IMR-90 (cell line): ENCODE data around the gene LRFN4.

Experiments
- CEBPB ChIP-seq: IDR thresholded peaks from 2 replicates; pipeline ENCODE4 v1.6.1; 2012; ENCODE audit warnings: low read depth, low read length, improper control_type of control experiment
- CTCF ChIP-seq: conservative IDR thresholded peaks from 2 replicates; pipeline ENCODE4 v1.5.1; 2012; ENCODE audit warnings: mild to moderate bottlenecking, low read depth, low read length, improper control_type of control experiment
- MAFK ChIP-seq: IDR thresholded peaks from 2 replicates; pipeline ENCODE4 v1.6.1; 2012; ENCODE audit warnings: low read depth, low read length, improper control_type of control experiment
- MXI1 ChIP-seq: IDR thresholded peaks from 2 replicates; pipeline ENCODE4 v1.6.1; 2012; ENCODE audit warnings: low read depth, mild to moderate bottlenecking, low read length, moderate library complexity, borderline replicate concordance
- POLR2A ChIP-seq: IDR thresholded peaks from 2 replicates; pipeline ENCODE4 v1.6.1; 2012; ENCODE audit warnings: mild to moderate bottlenecking, low read depth, low read length
- SMC3 ChIP-seq: fragments of 150-350 bp; IDR thresholded peaks from 2 replicates; pipeline ENCODE4 v1.6.1; 2016; ENCODE audit warnings: low read depth, mild to moderate bottlenecking, antibody characterized with exemption, low read length, moderate library complexity

GRCh38 chr11:66864924-66865697 lies 8.2 kb downstream of the LRFN4 start:
- TF ChIP-seq MAFK: no peak
- no peak for TF ChIP-seq CTCF
- no peak for TF ChIP-seq POLR2A
- TF ChIP-seq CEBPB: no peak
- no peak for TF ChIP-seq SMC3
- TF ChIP-seq MXI1: no peak
